Umbilical cord (tissue), 2 donors: ENCODE results near the gene HNRNPDL. TPM values are rescaled to one million over a fixed set of nuclear protein-coding genes. Genes with fewer than 3 reads are reported as not detected.
"Not testable (repeated sequence)": the region's sequence is repeated elsewhere in the genome, so short reads cannot be mapped to it uniquely, and the experiment has no call there.

Source experiments
- DNase-seq: peaks from one replicate; pipeline ENCODE4 v3.0.0-alpha.2; 2015; ENCODE audit warnings: low spot score
- total RNA-seq: library from RNA; depleted of rRNA; stranded (reverse); fragments of >200 nt; gene quantifications from one replicate; pipeline ENCODE4 v1.2.3, GENCODE V29; 2014; ENCODE audit warnings: low replicate concordance; ENCODE audit not compliant: insufficient read depth

Gene HNRNPDL
- total RNA-seq, 1 donor from 2014 or later = 191 TPM

DNA sequence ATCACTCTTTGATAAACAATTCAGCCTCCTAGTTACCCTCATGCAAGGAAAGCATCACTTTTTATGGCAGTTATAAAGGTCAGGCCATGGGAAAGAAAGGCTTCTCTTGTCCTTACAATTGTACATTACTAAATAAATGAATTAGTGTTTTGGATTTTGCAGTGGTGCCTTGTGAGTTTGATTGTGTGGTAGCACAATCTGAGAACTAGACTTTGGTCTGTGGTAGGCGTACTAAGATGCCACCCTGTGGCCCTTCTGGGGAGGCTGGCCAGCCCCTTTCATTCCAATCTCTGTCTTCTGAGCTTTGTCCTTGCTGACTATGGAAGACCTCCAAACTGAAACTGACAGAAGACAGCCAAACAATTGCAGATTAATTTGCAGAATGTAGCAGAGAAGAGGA lies 41.9 kb downstream of the HNRNPDL start:
- DNase-seq = no peak

DNA sequence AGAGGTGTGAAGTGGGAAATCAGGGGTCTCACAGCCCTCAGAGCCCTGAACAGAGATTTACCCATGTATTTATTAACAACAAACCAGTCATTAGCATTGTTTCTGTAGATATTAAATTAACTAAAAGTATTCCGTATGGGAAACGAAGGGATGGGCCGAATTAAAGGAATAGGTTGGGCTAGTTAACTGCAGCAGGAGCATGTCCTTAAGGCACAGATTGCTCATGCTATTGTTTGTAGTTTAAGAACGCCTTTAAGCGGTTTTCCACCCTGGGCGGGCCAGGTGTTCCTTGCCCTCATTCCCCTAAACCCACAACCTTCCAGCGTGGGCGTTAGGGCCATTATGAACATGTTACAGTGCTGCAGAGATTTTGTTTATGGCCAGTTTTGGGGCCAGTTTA lies 44.0 kb downstream of the HNRNPDL start:
- not testable (repeated sequence) for DNase-seq

- DNase-seq = no peak
Observed at GRCh38 chr4:82382751-82383150, 47.5 kb downstream of the HNRNPDL start.

- DNase-seq = no peak
Observed at GRCh38 chr4:82381661-82382296, 48.5 kb downstream of the HNRNPDL start.

GRCh38 chr4:82381235-82381634 lies 49.0 kb downstream of the HNRNPDL start:
- DNase-seq = no peak

DNA sequence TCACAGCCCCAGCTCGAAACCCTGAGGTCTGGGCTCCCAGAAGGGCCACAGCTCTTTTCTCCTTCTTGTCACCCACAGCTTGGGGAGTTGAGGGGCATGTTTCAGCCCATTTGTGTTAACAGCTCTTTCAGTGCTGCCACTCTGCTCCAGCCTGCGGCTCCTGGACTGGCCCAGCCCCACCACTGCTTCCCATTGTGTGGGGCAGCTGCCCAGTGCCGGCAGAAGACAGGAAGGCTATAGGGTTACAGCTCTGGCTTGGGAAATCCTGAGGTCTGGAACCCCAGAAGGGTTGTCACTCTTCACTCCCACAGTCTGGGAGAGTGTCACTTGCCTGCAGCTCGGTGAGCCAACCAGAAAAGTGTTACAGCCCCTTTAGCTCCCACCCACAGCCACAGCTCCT lies 49.4 kb downstream of the HNRNPDL start:
- no peak for DNase-seq

DNA sequence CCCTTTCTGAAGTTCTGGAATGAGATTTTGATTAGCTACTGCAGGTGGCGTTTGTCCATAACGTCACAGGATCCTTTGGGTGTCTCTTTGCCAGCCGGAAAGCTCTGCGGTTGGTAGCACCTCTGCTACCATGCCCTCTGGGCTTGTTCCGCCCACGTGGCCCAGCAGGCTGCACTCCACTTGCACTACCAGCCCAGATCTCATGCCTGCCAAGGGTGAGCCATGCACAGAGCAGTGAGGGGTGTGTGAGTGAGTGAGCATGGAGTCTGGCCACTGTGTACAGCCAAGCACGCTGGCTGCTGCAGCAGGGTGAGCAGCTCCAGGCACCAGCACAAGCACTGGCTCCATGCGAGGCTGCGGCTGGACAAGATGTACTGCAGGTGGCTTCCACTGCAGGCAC lies 49.9 kb downstream of the HNRNPDL start:
- no peak for DNase-seq

DNA sequence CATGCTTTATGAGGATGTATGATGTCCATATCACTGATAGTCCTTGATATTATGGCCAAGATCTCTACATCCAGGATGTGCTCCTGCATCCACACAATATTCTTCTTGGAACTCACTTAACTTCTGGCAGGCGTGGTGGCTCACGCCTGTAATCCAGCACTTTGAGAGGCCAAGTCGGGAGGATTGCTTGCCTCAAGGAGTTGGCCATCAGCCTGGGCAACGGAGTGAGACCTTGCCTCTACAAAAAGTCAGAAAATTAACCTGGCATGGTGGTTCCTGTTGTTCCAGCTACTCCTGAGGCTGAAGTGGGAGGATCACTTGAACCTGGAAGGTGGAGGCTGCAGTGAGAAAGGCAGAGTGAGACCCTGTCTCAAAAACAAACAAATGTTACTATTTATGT lies 54.2 kb downstream of the HNRNPDL start:
- DNase-seq = no peak

DNA sequence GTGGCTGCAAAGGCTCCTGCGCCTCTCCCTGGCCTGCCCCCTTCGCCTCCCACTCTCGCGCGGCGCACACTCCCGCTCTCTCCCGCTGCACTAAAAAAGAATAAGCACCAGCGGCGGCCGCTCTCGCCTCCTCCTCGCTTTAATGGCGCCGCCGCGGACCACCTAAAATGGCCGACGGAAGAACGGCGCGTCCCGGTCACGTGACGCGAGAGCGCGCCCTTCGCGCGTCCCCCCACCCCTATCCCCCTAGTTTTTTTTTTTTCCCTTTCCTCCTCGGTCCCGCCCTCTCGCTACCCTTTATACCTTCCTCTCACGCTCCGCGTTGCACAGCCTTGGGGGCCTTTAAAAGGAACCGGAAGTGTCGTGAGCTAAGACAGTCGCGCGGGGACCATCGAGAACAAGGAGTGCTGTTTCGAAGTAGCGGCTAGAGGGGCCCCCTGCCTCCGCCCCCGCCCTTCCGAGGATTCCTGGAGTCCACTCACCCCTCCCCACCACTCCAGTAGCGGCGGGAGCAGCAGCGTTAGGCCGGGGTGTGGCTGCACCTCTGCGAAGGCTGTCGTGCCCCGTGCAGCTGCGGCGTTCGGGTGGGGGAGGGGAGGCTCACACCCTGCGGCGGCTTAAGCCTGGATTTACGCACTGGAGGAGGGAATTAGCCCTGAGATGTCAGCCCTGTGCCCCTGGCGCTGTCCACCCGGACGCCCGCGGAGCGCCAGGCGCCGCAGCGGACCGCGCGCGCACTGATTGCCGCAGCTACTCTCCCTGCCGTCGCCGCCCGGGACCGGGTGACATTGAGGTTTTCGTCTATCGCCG lies 56.2 kb downstream of the HNRNPDL start, which contains the start of gene HNRNPD:
Gene HNRNPD, minus strand, starts transcription at position 176 of the 810 bp plus-strand sequence. CDS start 313 bp downstream, outside the sequence.
- peak; percentile 100 for DNase-seq

DNA sequence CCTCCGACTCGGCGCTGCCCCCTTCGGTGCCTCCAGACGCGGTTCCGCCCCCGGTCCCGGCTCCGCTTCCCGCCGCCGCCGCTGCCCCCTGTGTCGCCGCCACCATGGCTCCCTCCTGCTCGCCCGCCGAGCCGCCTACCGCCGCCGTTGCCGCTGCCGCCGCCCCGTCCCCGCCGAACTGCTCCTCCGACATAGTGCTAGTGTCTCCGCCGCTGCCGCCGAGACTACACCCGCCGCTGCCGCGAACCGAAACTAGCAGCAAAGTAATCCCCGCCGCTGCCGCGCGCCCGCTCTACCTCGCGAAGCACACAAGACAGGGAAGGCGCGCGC lies 56.8 kb downstream of the HNRNPDL start:
- no peak for DNase-seq

Other genes starting within 250 kb of the HNRNPDL start
- 39.7 TPM for gene HNRNPD, start 56.5 kb downstream of the HNRNPDL start, total RNA-seq
- gene ENOPH1, start 128 bp upstream of the HNRNPDL start, total RNA-seq = 28.2 TPM
- 4.3 TPM for gene TMEM150C, start 131.5 kb upstream of the HNRNPDL start, total RNA-seq